GM12872 (cell line): ENCODE results near the gene SMIM43.

ENCODE experiments used
- TF ChIP-seq, protein P1 (sequence below): IDR thresholded peaks from 3 replicates; pipeline ENCODE4 v1.5.1; 2011; ENCODE audit warnings: low read depth, mild to moderate bottlenecking, low read length, moderate library complexity; ENCODE audit not compliant: insufficient read depth

SMIM43 gene

DNA sequence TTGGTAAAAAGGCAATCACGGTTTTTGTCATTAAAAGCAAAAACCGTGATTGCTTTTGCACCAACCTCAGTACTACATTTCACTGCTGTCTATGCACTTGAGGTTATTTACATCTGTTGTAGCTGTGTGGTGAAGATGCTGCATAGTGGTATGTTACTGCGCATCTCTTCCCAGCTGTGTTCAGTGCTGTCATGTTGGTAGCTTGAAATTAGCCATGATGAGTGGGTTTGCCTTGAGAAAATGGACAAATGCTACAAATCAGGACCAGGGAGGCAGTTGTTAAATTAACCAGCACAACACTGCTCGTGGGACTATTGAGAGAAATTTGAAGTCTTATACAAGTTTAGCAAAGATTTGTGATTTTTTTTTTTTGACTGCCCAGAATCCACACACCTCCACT, 2.2 kb upstream of the SMIM43 start:
- TF ChIP-seq, protein P1, sequence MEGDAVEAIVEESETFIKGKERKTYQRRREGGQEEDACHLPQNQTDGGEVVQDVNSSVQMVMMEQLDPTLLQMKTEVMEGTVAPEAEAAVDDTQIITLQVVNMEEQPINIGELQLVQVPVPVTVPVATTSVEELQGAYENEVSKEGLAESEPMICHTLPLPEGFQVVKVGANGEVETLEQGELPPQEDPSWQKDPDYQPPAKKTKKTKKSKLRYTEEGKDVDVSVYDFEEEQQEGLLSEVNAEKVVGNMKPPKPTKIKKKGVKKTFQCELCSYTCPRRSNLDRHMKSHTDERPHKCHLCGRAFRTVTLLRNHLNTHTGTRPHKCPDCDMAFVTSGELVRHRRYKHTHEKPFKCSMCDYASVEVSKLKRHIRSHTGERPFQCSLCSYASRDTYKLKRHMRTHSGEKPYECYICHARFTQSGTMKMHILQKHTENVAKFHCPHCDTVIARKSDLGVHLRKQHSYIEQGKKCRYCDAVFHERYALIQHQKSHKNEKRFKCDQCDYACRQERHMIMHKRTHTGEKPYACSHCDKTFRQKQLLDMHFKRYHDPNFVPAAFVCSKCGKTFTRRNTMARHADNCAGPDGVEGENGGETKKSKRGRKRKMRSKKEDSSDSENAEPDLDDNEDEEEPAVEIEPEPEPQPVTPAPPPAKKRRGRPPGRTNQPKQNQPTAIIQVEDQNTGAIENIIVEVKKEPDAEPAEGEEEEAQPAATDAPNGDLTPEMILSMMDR = no peak

DNA sequence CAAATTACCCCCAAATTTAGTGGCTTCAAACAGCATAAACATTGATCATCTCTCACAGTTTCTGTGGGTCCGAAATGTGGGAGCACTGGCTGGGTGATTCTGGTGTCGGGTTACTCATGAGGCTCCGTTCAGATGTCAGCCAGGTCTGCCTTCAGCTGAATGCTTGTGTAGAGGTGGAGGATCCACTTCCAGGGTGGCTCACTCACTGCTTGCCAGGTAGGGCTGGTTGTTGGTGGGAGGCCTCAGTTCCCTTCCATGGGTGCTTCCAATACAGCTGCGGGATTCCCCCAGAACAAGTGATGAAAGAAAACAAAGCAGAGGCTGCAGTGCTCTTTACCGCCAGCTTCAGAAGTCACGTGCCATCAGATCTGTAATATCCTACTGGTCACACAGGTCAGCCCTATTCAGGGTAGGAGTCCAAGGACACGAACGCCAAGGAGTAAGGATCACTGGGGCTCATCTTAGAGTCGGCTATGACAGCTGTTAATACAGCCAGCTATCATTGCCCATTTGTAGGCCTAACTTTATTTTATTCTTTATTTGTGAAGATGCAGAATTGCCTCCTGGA, 1.1 kb upstream of the SMIM43 start:
- TF ChIP-seq, protein P1 = no peak

DNA sequence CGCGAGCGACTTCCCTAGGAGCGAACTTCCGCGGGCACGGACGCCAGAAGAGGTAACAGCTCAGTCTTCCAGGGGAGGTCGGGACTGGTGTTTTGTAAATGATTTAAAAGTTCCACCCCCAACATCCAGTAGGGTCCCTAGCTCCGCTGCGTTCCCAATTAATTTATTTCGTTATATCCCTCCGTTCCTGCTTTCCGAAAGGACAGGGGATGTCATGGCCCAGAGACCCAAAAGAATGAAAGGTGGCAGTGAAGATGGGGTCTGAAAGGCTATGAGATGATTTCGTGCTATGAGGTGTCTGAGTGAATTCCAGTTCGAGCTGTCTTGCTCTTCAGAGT, 373 bp upstream of the SMIM43 start:
- TF ChIP-seq, protein P1 = no peak

DNA sequence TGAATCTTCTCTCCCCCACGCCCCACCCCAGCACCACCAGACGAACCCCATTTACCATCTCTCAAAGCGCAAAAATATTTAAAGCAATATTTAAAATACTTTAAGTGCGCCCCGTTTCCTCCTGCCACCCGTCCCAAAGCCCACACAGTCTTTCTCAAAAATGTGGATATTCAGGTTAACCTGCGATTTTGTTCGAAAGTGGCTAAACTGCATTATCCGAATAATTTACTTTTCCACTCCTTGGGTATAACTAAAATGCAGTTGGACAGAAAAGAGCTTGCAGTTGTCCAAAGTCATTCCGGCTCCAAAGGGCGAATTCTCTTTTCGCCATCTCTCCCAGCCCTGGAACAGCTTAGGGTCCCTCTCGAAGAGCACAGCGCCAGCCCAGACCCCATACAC, 662 bp downstream of the SMIM43 start:
- TF ChIP-seq, protein P1 = no peak

DNA sequence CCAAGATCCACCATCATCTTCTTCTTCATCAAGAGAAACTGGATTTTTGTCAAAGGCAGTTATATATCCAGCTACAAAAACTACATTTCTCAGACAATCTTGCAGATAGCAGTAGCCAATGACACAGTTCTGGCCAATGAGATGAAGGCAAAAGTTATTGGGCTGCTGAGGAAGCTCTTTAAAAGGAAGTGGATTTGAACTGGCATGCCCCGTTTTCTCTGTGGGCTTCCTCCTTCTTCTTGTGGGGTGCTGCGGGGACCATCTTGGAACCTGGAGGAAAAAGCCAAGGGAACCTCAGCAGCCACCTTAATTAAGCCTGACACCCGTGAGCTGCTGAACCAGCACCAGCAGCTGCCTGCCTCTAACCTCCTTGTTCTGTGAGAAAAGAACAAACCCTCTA, 4.8 kb downstream of the SMIM43 start:
- TF ChIP-seq, protein P1 = no peak

DNA sequence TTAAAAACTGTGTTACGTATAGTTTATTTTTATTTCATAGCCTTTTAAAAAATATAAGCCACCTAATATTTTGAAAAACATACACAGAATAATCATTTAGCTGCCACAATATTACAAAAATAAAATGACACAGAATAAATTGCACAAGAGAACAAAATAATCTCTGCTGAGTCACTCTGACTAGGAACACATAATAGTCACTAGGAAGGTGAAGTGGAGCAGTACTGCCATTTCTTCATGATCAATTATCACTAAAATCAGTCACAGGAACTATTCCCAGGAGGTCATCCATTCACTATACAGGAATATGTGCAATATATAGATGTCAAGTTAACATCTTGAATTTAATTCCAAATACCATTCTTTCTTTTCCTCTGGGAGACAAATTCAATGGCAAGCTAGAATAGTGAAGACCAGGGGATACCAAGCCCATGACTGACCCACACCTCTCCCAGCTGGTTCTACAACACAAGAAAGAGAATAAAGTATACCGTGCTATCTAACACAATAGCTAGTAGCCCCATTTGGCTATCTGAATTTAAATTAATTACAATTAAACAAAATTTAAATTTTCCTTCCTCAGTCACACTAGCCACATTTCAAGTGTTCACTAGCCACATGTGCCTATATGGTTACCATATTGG, 5.9 kb downstream of the SMIM43 start:
- TF ChIP-seq, protein P1 = no peak

DNA sequence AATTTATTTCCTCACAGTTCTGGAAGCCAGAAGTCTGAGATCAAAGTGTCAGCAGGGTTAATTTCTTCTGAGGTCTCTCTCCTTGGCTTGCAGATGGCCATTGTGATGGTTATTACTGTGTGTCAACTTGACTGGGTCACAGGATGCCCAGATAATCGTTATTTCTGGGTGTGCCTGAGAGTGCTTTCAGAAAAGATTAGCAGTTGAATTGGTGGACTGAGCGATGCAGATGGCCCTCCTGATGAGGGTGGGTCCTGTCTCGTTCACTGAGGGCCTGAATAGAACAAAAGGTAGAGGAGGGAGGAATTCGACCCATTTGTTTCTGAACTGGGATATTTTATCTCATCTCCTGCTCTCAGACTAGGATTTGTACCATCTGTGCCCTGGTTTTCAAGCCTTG, 15.7 kb downstream of the SMIM43 start:
- TF ChIP-seq, protein P1 = no peak

DNA sequence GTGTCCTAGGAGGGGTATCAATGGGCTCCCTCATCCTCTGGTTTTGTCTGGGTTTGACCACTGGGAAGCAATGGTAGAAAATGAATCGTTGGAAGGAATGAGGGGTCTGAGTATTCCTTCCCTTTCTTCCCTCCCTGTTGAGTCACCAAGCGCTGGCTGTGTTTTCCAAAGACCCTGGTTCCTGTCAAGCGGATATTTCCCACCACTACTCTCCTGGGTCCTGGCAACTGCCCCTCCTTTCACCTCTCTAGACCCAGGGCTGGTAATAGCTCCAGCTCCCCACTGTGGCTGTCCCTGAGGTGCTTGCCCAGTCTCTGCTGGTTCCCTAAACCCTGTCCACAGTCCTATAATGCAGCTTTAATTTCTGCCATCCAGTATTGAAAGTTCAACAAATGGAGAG, 22.2 kb downstream of the SMIM43 start:
- TF ChIP-seq, protein P1 = no peak
